PC-9 (cell line): ENCODE data around the gene C17orf100. TPM values are rescaled to one million over a fixed set of nuclear protein-coding genes. Genes with fewer than 3 reads are reported as not detected.
A peak's percentile ranks its signal among the peaks of the same experiment; 100 is the strongest.
"Not testable (repeated sequence)": the region's sequence is repeated elsewhere in the genome, so short reads cannot be mapped to it uniquely, and the experiment has no call there.

Experiments used
- BruUV-seq: library from RNA; stranded (reverse); fragments of 400-500 nt; replicated peaks from 2 replicates; lab custom pipeline; 2021; lab: Mats Ljungman, UMichigan
- CTCF ChIA-PET: fragments of 300-600 bp; sonication (Branson Sonifier 250); formaldehyde crosslinking; loops from one replicate; lab custom pipeline; 2022; ENCODE audit warnings: antibody characterized with exemption; lab: Charles Lee
- POLR2A ChIA-PET: fragments of 300-600 bp; sonication (Branson Sonifier 250); formaldehyde crosslinking; loops from one replicate; lab custom pipeline; 2022; ENCODE audit warnings: antibody characterized with exemption; ENCODE audit not compliant: unreplicated experiment; lab: Charles Lee
- DNase-seq, 2 experiments: peaks; one replicate each; pipeline versions ENCODE4 v3.0.0 to v3.0.0-alpha.2; 2015 to 2022; ENCODE audit warnings: mixed read lengths in 1 of 2
- H2AFZ ChIP-seq: fragments of 200-600 bp; sonication (generic); 2 replicates; pipeline ENCODE4 v1.8.1; 2017; ENCODE audit warnings: antibody characterized with exemption
- H3F3A ChIP-seq: fragments of 200-600 bp; sonication (generic); 2 replicates; pipeline ENCODE4 v1.8.1; 2017; ENCODE audit warnings: antibody characterized with exemption, mild to moderate bottlenecking, low read depth; ENCODE audit not compliant: insufficient read depth
- H3K27ac ChIP-seq: fragments of 200-600 bp; sonication (generic); 2 replicates; pipeline ENCODE4 v1.6.1; 2016; ENCODE audit warnings: mixed run types
- H3K27me3 ChIP-seq: fragments of 200-600 bp; sonication (generic); 2 replicates; pipeline ENCODE4 v1.6.1; 2016; ENCODE audit warnings: low read depth, mixed run types; ENCODE audit not compliant: insufficient read depth
- H3K36me3 ChIP-seq: fragments of 200-600 bp; sonication (generic); 2 replicates; pipeline ENCODE4 v1.6.1; 2016; ENCODE audit warnings: low read depth, mixed run types
- H3K4me1 ChIP-seq: fragments of 200-600 bp; sonication (generic); replicated peaks from 2 replicates; pipeline ENCODE4 v1.6.1; 2016; ENCODE audit warnings: mixed run types; ENCODE audit not compliant: insufficient read depth
- H3K4me2 ChIP-seq: fragments of 200-600 bp; sonication (generic); 2 replicates; pipeline ENCODE4 v1.6.1; 2017; ENCODE audit warnings: mixed run types
- H3K4me3 ChIP-seq: fragments of 200-600 bp; sonication (generic); 2 replicates; pipeline ENCODE4 v1.6.1; 2016; ENCODE audit warnings: mixed run types
- H3K79me2 ChIP-seq: fragments of 200-600 bp; sonication (generic); 2 replicates; pipeline ENCODE4 v1.6.1; 2017; ENCODE audit warnings: low read depth, mixed run types
- H3K9me2 ChIP-seq: fragments of 200-600 bp; sonication (generic); 2 replicates; pipeline ENCODE4 v1.8.1; 2017; ENCODE audit warnings: mild to moderate bottlenecking; ENCODE audit not compliant: insufficient read depth
- H3K9me3 ChIP-seq: fragments of 200-600 bp; sonication (generic); 2 replicates; pipeline ENCODE4 v1.8.1; 2016; ENCODE audit warnings: low read depth; ENCODE audit not compliant: insufficient read depth
- H4K20me1 ChIP-seq: fragments of 200-600 bp; sonication (generic); 2 replicates; pipeline ENCODE4 v1.8.1; 2017; ENCODE audit not compliant: insufficient read depth
- CTCF ChIP-seq: fragments of 200-600 bp; sonication (generic); conservative IDR thresholded peaks from 2 replicates; pipeline ENCODE4 v1.6.1; 2017; ENCODE audit warnings: mixed run types, antibody characterized with exemption, mild to moderate bottlenecking, moderate library complexity
- EZH2 ChIP-seq: fragments of 200-600 bp; sonication (generic); IDR thresholded peaks from 2 replicates; pipeline ENCODE4 v1.8.0; 2017; ENCODE audit warnings: antibody characterized with exemption, low read depth
- intact Hi-C: fragments of 100-400 bp; cut with micrococcal nuclease; formaldehyde crosslinking; loops from one replicate; pipeline ENCODE4 v1.10.0; 2022; ENCODE audit not compliant: unreplicated experiment
- total RNA-seq: library from RNA; stranded (reverse); gene quantifications from 2 replicates; pipeline ENCODE4 v1.2.3, GENCODE V29; 2021

C17orf100 gene
- total RNA-seq, 1 experiment from 2014 or later, result 4.4 TPM

GRCh38 chr17:6657633-6658287 is 6.2 kb downstream of the C17orf100 start:
- H3F3A ChIP-seq, result peaks cover 6% of the 10 kb centered on the region; the same call in 1 of the 2 replicates
- POLR2A ChIA-PET, result interaction anchor here (0.6 to 0.7 kb wide), 3 partner anchors 8 to 1219 kb away, joined by 3 to 4 read pairs (median 4); partner anchors contain the start of gene C1QBP
- H3K79me2 ChIP-seq, result no peaks in the 10 kb centered on the region
- H3K9me3 ChIP-seq, result no peaks in the 10 kb centered on the region
- peak in 1 of 2 experiments; percentile 43 for DNase-seq
- H3K36me3 ChIP-seq, result no peaks in the 10 kb centered on the region
- CTCF ChIA-PET, result no interaction called here
- no TSS peak for BruUV-seq
- no peak for TF ChIP-seq EZH2
- no peak for TF ChIP-seq CTCF
- intact Hi-C loops, result no loop called here
- peak overlapping the region; percentile 77; the same call in 1 of the 2 replicates for H2AFZ ChIP-seq
- H3K4me2 ChIP-seq, result peak overlapping the region; percentile 78
- H3K4me1 ChIP-seq, result peaks cover 22% of the 10 kb centered on the region
- H3K27me3 ChIP-seq, result no peaks in the 10 kb centered on the region
- no peaks in the 10 kb centered on the region for H4K20me1 ChIP-seq
- no peaks in the 10 kb centered on the region for H3K9me2 ChIP-seq
- H3K4me3 ChIP-seq, result peak overlapping the region; percentile 63; the same call in 1 of the 2 replicates
- H3K27ac ChIP-seq, result no peak overlapping the region

GRCh38 chr17:6658411-6658810 is 6.8 kb downstream of the C17orf100 start:
- CTCF ChIA-PET, H3K27ac ChIP-seq, H2AFZ ChIP-seq, H3K9me2 ChIP-seq, H3K79me2 ChIP-seq, H3K27me3 ChIP-seq, H3K36me3 ChIP-seq, POLR2A ChIA-PET, H3F3A ChIP-seq, H3K9me3 ChIP-seq, intact Hi-C loops, H4K20me1 ChIP-seq, DNase-seq: not testable (repeated sequence)
- TSS peak; percentile 25 for BruUV-seq
- Histone ChIP-seq H3K4me3 (peak overlapping the region; percentile 63; the same call in 1 of the 2 replicates), H3K4me2 (peak overlapping the region; percentile 78), H3K4me1 (peaks cover 16% of the 10 kb centered on the region)

- Histone ChIP-seq H2AFZ (no peak overlapping the region), H3K4me1 (peaks cover 9% of the 10 kb centered on the region), H3K27me3 (no peaks in the 10 kb centered on the region), H3K4me3 (no peak overlapping the region), H3K9me2 (no peaks in the 10 kb centered on the region), H4K20me1 (no peaks in the 10 kb centered on the region), H3K79me2 (no peaks in the 10 kb centered on the region), H3F3A (0 out of 2 replicates have a peak, but pooled peaks cover 6% of the 10 kb centered on the region), H3K27ac (no peak overlapping the region), H3K9me3 (no peaks in the 10 kb centered on the region), H3K36me3 (no peaks in the 10 kb centered on the region), H3K4me2 (no peak overlapping the region)
- ChIA-PET CTCF (no interaction called here), POLR2A (no interaction called here)
- intact Hi-C loops, result no loop called here
- BruUV-seq, result no TSS peak
- no peak for DNase-seq
- no peak for TF ChIP-seq CTCF
- TF ChIP-seq EZH2, result no peak
Measured at GRCh38 chr17:6660101-6660500, 8.5 kb downstream of the C17orf100 start.
